NCI-H146 treated with DMSO at 0.1 percent for 48 hours (cell line): Measurements from ENCODE around the gene TNNC1.

ENCODE experiments used
- DNase-seq: peaks from one replicate; lab custom pipeline; 2025; ENCODE audit not compliant: unreplicated experiment; lab: John Stamatoyannopoulos, UW

Gene TNNC1

GRCh38 chr3:52484680-52485461 lies 31.0 kb upstream of the TNNC1 start:
- DNase-seq: no peak

- no peak for DNase-seq
Measured at GRCh38 chr3:52483577-52484381, 29.9 kb upstream of the TNNC1 start.

GRCh38 chr3:52483081-52483480 lies 29.2 kb upstream of the TNNC1 start:
- DNase-seq: no peak

GRCh38 chr3:52481819-52482521 lies 28.1 kb upstream of the TNNC1 start:
- DNase-seq: no peak

- no peak for DNase-seq
Measured at GRCh38 chr3:52480768-52481715, 27.2 kb upstream of the TNNC1 start.

- no peak for DNase-seq
Measured at GRCh38 chr3:52479877-52480575, 26.2 kb upstream of the TNNC1 start.

GRCh38 chr3:52479037-52479876 lies 25.4 kb upstream of the TNNC1 start:
- no peak for DNase-seq

- no peak for DNase-seq
Measured at GRCh38 chr3:52477796-52478095, 23.9 kb upstream of the TNNC1 start.

GRCh38 chr3:52477076-52477795 lies 23.4 kb upstream of the TNNC1 start:
- no peak for DNase-seq

- DNase-seq: no peak
Measured at GRCh38 chr3:52473026-52473425, 19.2 kb upstream of the TNNC1 start.

- DNase-seq: no peak
Measured at GRCh38 chr3:52472239-52473000, 18.6 kb upstream of the TNNC1 start.

GRCh38 chr3:52471371-52472238 lies 17.8 kb upstream of the TNNC1 start:
- DNase-seq: no peak

- DNase-seq: no peak
Measured at GRCh38 chr3:52470920-52471319, 17.1 kb upstream of the TNNC1 start.

GRCh38 chr3:52469001-52469400 lies 15.2 kb upstream of the TNNC1 start:
- no peak for DNase-seq

GRCh38 chr3:52468336-52468735 lies 14.5 kb upstream of the TNNC1 start:
- no peak for DNase-seq

GRCh38 chr3:52463416-52463815 lies 9.6 kb upstream of the TNNC1 start:
- no peak for DNase-seq

- DNase-seq: no peak
Measured at GRCh38 chr3:52461874-52462273, 8.0 kb upstream of the TNNC1 start.
